ENCODE results near the gene WDR62. TPM values are rescaled to one million over a fixed set of nuclear protein-coding genes. Genes with fewer than 3 reads are reported as not detected.
A peak's percentile ranks its signal among the peaks of the same experiment; 100 is the strongest.

Gene WDR62
- total RNA-seq, 2 experiments from 2014 or later: 24.9 to 27.8 TPM

- ATAC-seq (ENCODE audit: low read depth) (no peak), DNase-seq (no peak)
- Mint-ChIP-seq H3K9me3 (no peaks in the 10 kb centered on the region), H3K4me1 (peaks cover 1% of the 10 kb centered on the region), H3K27me3 (no peaks in the 10 kb centered on the region), H3K36me3 (peaks cover 26% of the 10 kb centered on the region), H3K27ac (no peak overlapping the region), H3K4me3 (no peak overlapping the region)
- POLR2A ChIA-PET: no interaction called here
Measured at GRCh38 chr19:36073121-36073876, 18.6 kb downstream of the WDR62 start.

- POLR2A ChIA-PET: no interaction called here
Measured at GRCh38 chr19:36079389-36079945, 24.8 kb downstream of the WDR62 start.

GRCh38 chr19:36081385-36081784 is 26.7 kb downstream of the WDR62 start:
- Mint-ChIP-seq H3K4me3 (no peak overlapping the region), H3K9me3 (no peaks in the 10 kb centered on the region), H3K4me1 (no peaks in the 10 kb centered on the region), H3K27me3 (no peaks in the 10 kb centered on the region), H3K27ac (no peak overlapping the region), H3K36me3 (peaks cover 50% of the 10 kb centered on the region)
- ATAC-seq (ENCODE audit: low read depth): no peak
- POLR2A ChIA-PET: no interaction called here
- DNase-seq: no peak

More at GRCh38 chr19:36079389-36079945, 24.8 kb downstream of the WDR62 start:
- Mint-ChIP-seq H3K36me3 (peaks cover 41% of the 10 kb centered on the region), H3K4me3 (no peak overlapping the region), H3K27ac (no peak overlapping the region), H3K4me1 (no peaks in the 10 kb centered on the region), H3K9me3 (no peaks in the 10 kb centered on the region), H3K27me3 (no peaks in the 10 kb centered on the region)
- no peak for DNase-seq
- ATAC-seq (ENCODE audit: low read depth): no peak

GRCh38 chr19:36081894-36082293 is 27.2 kb downstream of the WDR62 start:
- Mint-ChIP-seq H3K4me3 (no peak overlapping the region), H3K27me3 (no peaks in the 10 kb centered on the region), H3K36me3 (peaks cover 49% of the 10 kb centered on the region), H3K4me1 (no peaks in the 10 kb centered on the region), H3K9me3 (no peaks in the 10 kb centered on the region), H3K27ac (peak overlapping the region; percentile 38)
- DNase-seq (no peak), ATAC-seq (ENCODE audit: low read depth) (no peak)
- POLR2A ChIA-PET: no interaction called here

GRCh38 chr19:36082916-36083315 is 28.2 kb downstream of the WDR62 start:
- Mint-ChIP-seq H3K27ac (no peak overlapping the region), H3K4me3 (no peak overlapping the region), H3K9me3 (no peaks in the 10 kb centered on the region), H3K4me1 (no peaks in the 10 kb centered on the region), H3K27me3 (no peaks in the 10 kb centered on the region), H3K36me3 (peaks cover 46% of the 10 kb centered on the region)
- no peak for ATAC-seq (ENCODE audit: low read depth)
- no peak for DNase-seq
- POLR2A ChIA-PET: no interaction called here

GRCh38 chr19:36084231-36085009 is 29.7 kb downstream of the WDR62 start:
- POLR2A ChIA-PET: no interaction called here
- H3K36me3 Mint-ChIP-seq: peaks cover 49% of the 10 kb centered on the region
- no peak for DNase-seq
- H3K9me3 Mint-ChIP-seq: no peaks in the 10 kb centered on the region
- H3K4me3 Mint-ChIP-seq: no peak overlapping the region
- no peaks in the 10 kb centered on the region for H3K4me1 Mint-ChIP-seq
- no peaks in the 10 kb centered on the region for H3K27me3 Mint-ChIP-seq
- no peak for ATAC-seq (ENCODE audit: low read depth)
- H3K27ac Mint-ChIP-seq: no peak overlapping the region

GRCh38 chr19:36086326-36086725 is 31.6 kb downstream of the WDR62 start:
- POLR2A ChIA-PET: no interaction called here
- no peak overlapping the region for H3K27ac Mint-ChIP-seq
- H3K36me3 Mint-ChIP-seq: peaks cover 43% of the 10 kb centered on the region
- no peak for ATAC-seq (ENCODE audit: low read depth)
- no peaks in the 10 kb centered on the region for H3K27me3 Mint-ChIP-seq
- no peak overlapping the region for H3K4me3 Mint-ChIP-seq
- no peak for DNase-seq
- no peaks in the 10 kb centered on the region for H3K9me3 Mint-ChIP-seq
- H3K4me1 Mint-ChIP-seq: no peaks in the 10 kb centered on the region

- Mint-ChIP-seq H3K4me1 (peaks cover 6% of the 10 kb centered on the region), H3K9me3 (no peaks in the 10 kb centered on the region), H3K36me3 (peaks cover 34% of the 10 kb centered on the region), H3K27me3 (no peaks in the 10 kb centered on the region), H3K27ac (peak overlapping the region; percentile 9), H3K4me3 (no peak overlapping the region)
- DNase-seq: no peak
- POLR2A ChIA-PET: no interaction called here
- ATAC-seq (ENCODE audit: low read depth): no peak
Measured at GRCh38 chr19:36089847-36090246, 35.1 kb downstream of the WDR62 start.

- Mint-ChIP-seq H3K4me3 (no peak overlapping the region), H3K4me1 (peaks cover 6% of the 10 kb centered on the region), H3K36me3 (peaks cover 28% of the 10 kb centered on the region), H3K27ac (no peak overlapping the region), H3K27me3 (no peaks in the 10 kb centered on the region), H3K9me3 (no peaks in the 10 kb centered on the region)
- POLR2A ChIA-PET: no interaction called here
- DNase-seq (no peak), ATAC-seq (ENCODE audit: low read depth) (no peak)
Measured at GRCh38 chr19:36090910-36091695, 36.4 kb downstream of the WDR62 start.

GRCh38 chr19:36092566-36092965 is 37.9 kb downstream of the WDR62 start:
- Mint-ChIP-seq H3K4me3 (no peak overlapping the region), H3K9me3 (no peaks in the 10 kb centered on the region), H3K27me3 (no peaks in the 10 kb centered on the region), H3K4me1 (peaks cover 6% of the 10 kb centered on the region), H3K27ac (no peak overlapping the region), H3K36me3 (peaks cover 33% of the 10 kb centered on the region)
- POLR2A ChIA-PET: interaction anchor here (0.7 to 1.0 kb wide), 2 partner anchors 14 to 1124 kb away, joined by 3 to 5 read pairs; no protein-coding TSS in a partner anchor
- DNase-seq (no peak), ATAC-seq (ENCODE audit: low read depth) (no peak)

GRCh38 chr19:36093146-36093662 is 38.5 kb downstream of the WDR62 start:
- Mint-ChIP-seq H3K9me3 (no peaks in the 10 kb centered on the region), H3K4me1 (peaks cover 6% of the 10 kb centered on the region), H3K36me3 (peaks cover 30% of the 10 kb centered on the region), H3K27me3 (no peaks in the 10 kb centered on the region), H3K4me3 (no peak overlapping the region), H3K27ac (peak overlapping the region; percentile 26)
- POLR2A ChIA-PET: interaction anchor here (1.0 kb wide), 1 partner anchor 13 kb away, joined by 5 read pairs; no protein-coding TSS in a partner anchor
- ATAC-seq (ENCODE audit: low read depth): no peak
- DNase-seq: no peak

- no peaks in the 10 kb centered on the region for H3K9me3 Mint-ChIP-seq
- ATAC-seq (ENCODE audit: low read depth): no peak
- H3K4me1 Mint-ChIP-seq: peaks cover 6% of the 10 kb centered on the region
- peaks cover 30% of the 10 kb centered on the region for H3K36me3 Mint-ChIP-seq
- no peak overlapping the region for H3K4me3 Mint-ChIP-seq
- POLR2A ChIA-PET: no interaction called here
- H3K27me3 Mint-ChIP-seq: no peaks in the 10 kb centered on the region
- peak overlapping the region; percentile 1 for H3K27ac Mint-ChIP-seq
- DNase-seq: no peak
Measured at GRCh38 chr19:36093687-36094086, 39.0 kb downstream of the WDR62 start.

- no peak for DNase-seq
- peaks cover 20% of the 10 kb centered on the region for H3K36me3 Mint-ChIP-seq
- ATAC-seq (ENCODE audit: low read depth): no peak
- H3K4me3 Mint-ChIP-seq: no peak overlapping the region
- POLR2A ChIA-PET: no interaction called here
- H3K27ac Mint-ChIP-seq: no peak overlapping the region
- H3K4me1 Mint-ChIP-seq: peaks cover 6% of the 10 kb centered on the region
- no peaks in the 10 kb centered on the region for H3K27me3 Mint-ChIP-seq
- no peaks in the 10 kb centered on the region for H3K9me3 Mint-ChIP-seq
Measured at GRCh38 chr19:36097036-36097435, 42.3 kb downstream of the WDR62 start.

Data from activated naive CD8-positive, alpha-beta T cell treated with anti-CD3 and anti-CD28 coated beads, Interleukin-2, amount 10 ng/mL, durations not matched to agents 7 days and 5 days (primary cell).